ENCODE measurements around the gene PACS2. TPM values are rescaled to one million over a fixed set of nuclear protein-coding genes. Genes with fewer than 3 reads are reported as not detected.

PACS2 gene
- polyA plus RNA-seq, 3 donors: 3.1 to 87.0 (median 3.7) TPM

GRCh38 chr14:105417690-105418121 is 103.2 kb downstream of the PACS2 start:
- peaks cover 35 to 46% of the 10 kb centered on the region in 2 donors for H3K4me1 ChIP-seq (ENCODE audit: control insufficient read depth in 1 of 2, insufficient read depth in 2 of 2, low read length in 2 of 2)
- H3K27me3 Mint-ChIP-seq (ENCODE audit: low read depth in 3 of 3): peaks cover 30 to 38% (median 34%) of the 10 kb centered on the region in 3 donors
- no peak overlapping the region for H3K9ac ChIP-seq (ENCODE audit: insufficient read depth, low read length, poor library complexity, severe bottlenecking)
- no peak overlapping the region for H2AFZ ChIP-seq (ENCODE audit: insufficient read depth, low read depth, low read length, poor library complexity, severe bottlenecking)
- H3K9me3 Mint-ChIP-seq: peaks cover 0 to 5% (median 0%) of the 10 kb centered on the region in 7 donors
- H3K79me2 ChIP-seq (ENCODE audit: insufficient read depth, low read length): peaks cover 25% of the 10 kb centered on the region
- H3K27ac ChIP-seq (ENCODE audit: low read depth in 1 of 2, low read length in 2 of 2): no peak overlapping the region
- 100% methylated on average over 1 of the region's 3 CpGs for WGBS (ENCODE audit: insufficient coverage)
- H3K27me3 ChIP-seq (ENCODE audit: control insufficient read depth in 2 of 2, insufficient read depth in 2 of 2, low read length in 2 of 2): peaks cover 4 to 26% of the 10 kb centered on the region in 2 donors
- no peaks in the 10 kb centered on the region for H3K9me3 ChIP-seq (replicated peaks in 1 of 2; ENCODE audit: control insufficient read depth in 1 of 2, insufficient read depth in 1 of 2, low read length in 2 of 2)
- peaks cover 30% of the 10 kb centered on the region for H3K4me1 Mint-ChIP-seq
- no peaks in the 10 kb centered on the region for H3K36me3 ChIP-seq (replicated peaks in 1 of 2; ENCODE audit: control insufficient read depth in 1 of 2, insufficient read depth in 2 of 2, low read length in 2 of 2)
- peak overlapping the region in 1 of 7 donors; percentile 24 for H3K27ac Mint-ChIP-seq
- H3K4me3 ChIP-seq (replicated peaks in 1 of 3; ENCODE audit: low read depth in 2 of 3, low read length in 3 of 3): no peak overlapping the region
- TF ChIP-seq CTCF (IDR thresholded peaks at IDR 0.05): no peak
- H3K4me2 ChIP-seq (replicated peaks; ENCODE audit: extremely low read depth, low read length, poor library complexity, severe bottlenecking): no peak overlapping the region
- H4K20me1 ChIP-seq (ENCODE audit: insufficient read depth, low read length): peaks cover 22% of the 10 kb centered on the region
- no peak for DNase-seq
- H3K4me3 Mint-ChIP-seq: no peak overlapping the region
- H3K36me3 Mint-ChIP-seq: peaks cover 2% of the 10 kb centered on the region in 2 donors
- intact Hi-C loops (cut with micrococcal nuclease): loop anchor here in 1 of 2 donors (5.0 kb wide), 1 partner anchor 45 kb away; no protein-coding TSS in a partner anchor

DNA sequence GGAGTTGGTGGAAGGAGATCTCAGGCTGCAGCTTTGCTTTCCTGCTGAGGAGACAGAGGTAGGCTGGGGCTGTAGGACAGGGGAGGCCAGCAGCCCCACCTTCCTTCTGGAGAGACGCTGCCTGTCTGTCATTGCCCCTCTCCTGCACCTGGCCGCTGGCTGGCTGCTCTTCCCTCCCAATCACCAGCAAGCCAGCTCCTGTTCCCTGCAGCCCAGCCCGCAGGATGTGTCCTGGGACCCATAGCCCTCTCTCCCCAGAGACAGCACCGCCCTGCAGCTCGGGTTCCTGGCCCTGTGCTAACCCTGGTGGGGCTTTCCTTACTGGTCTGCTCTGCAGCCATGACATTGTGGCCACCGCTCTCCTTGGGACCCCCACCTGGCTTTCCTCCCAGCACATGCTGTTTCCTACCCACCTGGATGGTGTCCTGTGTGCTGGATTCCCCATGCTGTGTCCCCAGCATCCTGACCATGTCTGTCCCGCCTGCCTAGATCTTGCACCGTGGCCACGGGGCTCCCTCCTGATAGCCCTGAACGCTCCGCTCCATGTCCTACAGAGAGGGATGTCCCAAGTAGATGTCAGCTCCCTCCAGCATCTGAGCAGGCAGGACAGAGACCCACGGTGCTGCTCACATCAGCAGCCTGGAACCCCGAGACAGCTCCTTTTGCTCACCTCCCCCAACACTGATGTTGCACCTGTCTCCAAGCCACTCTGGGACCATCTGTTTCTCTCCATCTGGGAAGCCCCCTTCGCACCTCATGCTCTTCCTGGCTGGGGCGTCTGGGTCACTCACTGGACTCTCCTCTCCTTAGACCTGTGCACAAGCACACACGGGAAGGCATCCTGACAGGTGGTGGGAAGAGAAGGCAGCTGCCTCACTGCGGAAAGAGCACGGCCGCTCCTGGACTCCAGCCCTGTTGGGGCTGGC is 104.0 kb downstream of the PACS2 start:
- Histone ChIP-seq H2AFZ (ENCODE audit: insufficient read depth, low read depth, low read length, poor library complexity, severe bottlenecking) (peak overlapping the region; percentile 93), H3K9ac (ENCODE audit: insufficient read depth, low read length, poor library complexity, severe bottlenecking) (peak overlapping the region; percentile 68), H4K20me1 (ENCODE audit: insufficient read depth, low read length) (peaks cover 27% of the 10 kb centered on the region), H3K27ac (ENCODE audit: low read depth in 1 of 2, low read length in 2 of 2) (no peak overlapping the region), H3K4me3 (replicated peaks in 1 of 3; ENCODE audit: low read depth in 2 of 3, low read length in 3 of 3) (peak overlapping the region in 1 of 3 experiments; percentile 78), H3K4me1 (ENCODE audit: control insufficient read depth in 1 of 2, insufficient read depth in 2 of 2, low read length in 2 of 2) (peaks cover 35 to 47% of the 10 kb centered on the region in 2 donors), H3K36me3 (replicated peaks in 1 of 2; ENCODE audit: control insufficient read depth in 1 of 2, insufficient read depth in 2 of 2, low read length in 2 of 2) (no peaks in the 10 kb centered on the region), H3K4me2 (replicated peaks; ENCODE audit: extremely low read depth, low read length, poor library complexity, severe bottlenecking) (peak overlapping the region; percentile 81), H3K79me2 (ENCODE audit: insufficient read depth, low read length) (peaks cover 33% of the 10 kb centered on the region), H3K9me3 (replicated peaks in 1 of 2; ENCODE audit: control insufficient read depth in 1 of 2, insufficient read depth in 1 of 2, low read length in 2 of 2) (no peaks in the 10 kb centered on the region), H3K27me3 (ENCODE audit: control insufficient read depth in 2 of 2, insufficient read depth in 2 of 2, low read length in 2 of 2) (peaks cover 4 to 18% of the 10 kb centered on the region in 2 donors)
- intact Hi-C loops (cut with micrococcal nuclease): loop anchor here in 1 of 2 donors (5.0 kb wide), 1 partner anchor 46 kb away; no protein-coding TSS in a partner anchor
- no peak for TF ChIP-seq CTCF (IDR thresholded peaks at IDR 0.05)
- WGBS (ENCODE audit: insufficient coverage): 89% methylated on average over 17 of the region's 19 CpGs
- no peak for DNase-seq
- Mint-ChIP-seq H3K27ac (peak overlapping the region in 1 of 7 donors; percentile 14), H3K9me3 (peaks cover 0 to 2% (median 0%) of the 10 kb centered on the region in 7 donors), H3K27me3 (ENCODE audit: low read depth in 3 of 3) (peaks cover 22 to 31% (median 26%) of the 10 kb centered on the region in 3 donors), H3K4me1 (peaks cover 33% of the 10 kb centered on the region), H3K4me3 (peak overlapping the region; percentile 72 to 81), H3K36me3 (peaks cover under 1 to 6% of the 10 kb centered on the region in 2 donors)
